Vagina (tissue), 2 donors: Measurements from ENCODE around the gene CRKL. TPM values are rescaled to one million over a fixed set of nuclear protein-coding genes. Genes with fewer than 3 reads are reported as not detected.

Experiments used
- DNase-seq, 2 donors: peaks; one replicate each; pipeline ENCODE4 v3.0.0-alpha.2; 2017; ENCODE audit errors: extremely low spot score in 2 of 2
- H3K27ac ChIP-seq: fragments of 200-600 bp; sonication (generic); one replicate; pipeline ENCODE4 v1.5.1; 2019
- H3K27me3 ChIP-seq: fragments of 200-600 bp; sonication (generic); one replicate; pipeline ENCODE4 v1.5.1; 2019
- H3K36me3 ChIP-seq, 2 donors: fragments of 200-600 bp; sonication (generic); one replicate each; pipeline ENCODE4 v1.5.1; 2017 to 2019
- H3K4me1 ChIP-seq: fragments of 200-600 bp; sonication (generic); one replicate; pipeline ENCODE4 v1.5.1; 2019
- H3K4me3 ChIP-seq, 2 donors: fragments of 200-600 bp; sonication (generic); 1 replicate in 1 of 2; 2 replicates in 1 of 2; pipeline ENCODE4 v1.5.1; 2016 to 2019
- H3K9me3 ChIP-seq: fragments of 200-600 bp; sonication (generic); one replicate; pipeline ENCODE4 v1.5.1; 2019
- POLR2A ChIP-seq, 2 donors: fragments of 450-650 bp; IDR thresholded peaks; one replicate each; pipeline ENCODE4 v1.6.1; 2017; ENCODE audit warnings: antibody characterized with exemption in 2 of 2, mild to moderate bottlenecking in 2 of 2, moderate library complexity in 2 of 2
- POLR2AphosphoS5 ChIP-seq, 2 donors: sonication (generic); formaldehyde crosslinking; IDR thresholded peaks; one replicate each; pipeline ENCODE4 v1.9.0; 2017; ENCODE audit warnings: antibody characterized with exemption in 2 of 2, mild to moderate bottlenecking in 2 of 2, low read depth in 1 of 2; ENCODE audit not compliant: insufficient read depth in 1 of 2
- intact Hi-C: fragments of 100-400 bp; cut with DNase I; formaldehyde crosslinking; loops from one replicate; pipeline ENCODE4 v1.15.1; 2023
- total RNA-seq: library from RNA; depleted of rRNA; stranded (reverse); fragments of >200 nt; gene quantifications from one replicate; pipeline ENCODE4 v1.2.3, GENCODE V29; 2016
- TF ChIP-seq, protein P1 (sequence below), 3 experiments: fragments of 450-650 bp in 2 of 3; fragments of 200-600 bp in 1 of 3; sonication (generic) in 1 of 3; IDR thresholded peaks; one replicate each; pipeline ENCODE4 v1.5.1; 2017 to 2019; ENCODE audit warnings: antibody characterized with exemption in 3 of 3, mild to moderate bottlenecking in 2 of 3, moderate library complexity in 2 of 3

Gene CRKL
- total RNA-seq, 1 donor from 2014 or later = 37.6 TPM

DNA sequence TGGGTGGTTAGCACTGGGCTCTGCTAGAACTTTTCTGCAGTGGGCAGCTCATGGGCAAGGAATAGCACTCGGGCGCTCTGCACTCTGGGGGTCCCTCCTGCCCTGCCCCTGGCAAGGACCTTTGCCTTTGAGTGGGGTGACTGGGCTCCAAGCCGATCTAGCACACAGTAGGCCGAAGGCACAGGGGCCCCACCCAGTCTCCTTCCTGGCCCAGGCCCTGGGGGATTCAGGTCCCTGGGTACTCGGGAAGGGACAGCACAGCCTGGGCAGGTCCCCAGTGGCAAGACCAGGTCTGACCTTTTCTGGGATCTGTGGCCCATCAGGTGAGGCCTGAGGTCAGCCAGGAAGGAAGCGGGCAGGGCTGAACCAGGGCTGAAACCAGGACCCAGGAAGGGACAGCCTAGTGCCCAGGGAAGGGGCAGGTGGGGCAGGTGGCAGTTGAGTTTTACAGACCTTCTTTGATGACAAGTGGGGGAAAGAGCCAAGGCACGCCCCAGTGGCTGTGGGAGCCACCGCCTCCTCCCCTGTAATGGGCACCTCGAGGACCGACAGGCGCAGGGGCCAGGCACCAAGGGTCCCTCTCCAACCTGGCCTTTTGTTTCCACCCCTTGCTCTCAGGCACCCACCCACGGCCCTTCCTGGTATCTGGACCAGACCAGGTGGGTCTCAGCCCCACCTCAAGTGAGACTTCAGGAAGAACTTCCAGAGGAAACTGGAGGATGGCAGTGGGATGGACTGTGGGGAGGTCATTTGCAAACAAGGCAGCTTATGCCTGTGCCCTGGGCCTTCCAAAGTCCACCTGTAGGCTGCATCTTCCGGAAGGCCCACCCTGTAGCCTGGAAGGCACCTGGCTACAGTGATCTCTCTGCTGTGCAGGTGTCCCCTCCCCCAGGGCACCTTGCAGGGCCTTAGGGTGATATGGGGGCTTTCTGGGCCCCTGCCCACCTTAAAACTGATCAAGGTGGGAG lies 49.0 kb downstream of the CRKL start:
- Histone ChIP-seq H3K4me1 (peaks cover 5% of the 10 kb centered on the region), H3K36me3 (no peaks in the 10 kb centered on the region), H3K9me3 (no peaks in the 10 kb centered on the region), H3K27ac (no peak overlapping the region), H3K4me3 (no peak overlapping the region), H3K27me3 (no peaks in the 10 kb centered on the region)
- DNase-seq = no peak
- TF ChIP-seq POLR2A (IDR thresholded peaks at IDR 0.05) (no peak), POLR2AphosphoS5 (IDR thresholded peaks at IDR 0.05; ENCODE audit: insufficient read depth in 1 of 2, low read depth in 1 of 2) (no peak)
- TF ChIP-seq, protein P1, sequence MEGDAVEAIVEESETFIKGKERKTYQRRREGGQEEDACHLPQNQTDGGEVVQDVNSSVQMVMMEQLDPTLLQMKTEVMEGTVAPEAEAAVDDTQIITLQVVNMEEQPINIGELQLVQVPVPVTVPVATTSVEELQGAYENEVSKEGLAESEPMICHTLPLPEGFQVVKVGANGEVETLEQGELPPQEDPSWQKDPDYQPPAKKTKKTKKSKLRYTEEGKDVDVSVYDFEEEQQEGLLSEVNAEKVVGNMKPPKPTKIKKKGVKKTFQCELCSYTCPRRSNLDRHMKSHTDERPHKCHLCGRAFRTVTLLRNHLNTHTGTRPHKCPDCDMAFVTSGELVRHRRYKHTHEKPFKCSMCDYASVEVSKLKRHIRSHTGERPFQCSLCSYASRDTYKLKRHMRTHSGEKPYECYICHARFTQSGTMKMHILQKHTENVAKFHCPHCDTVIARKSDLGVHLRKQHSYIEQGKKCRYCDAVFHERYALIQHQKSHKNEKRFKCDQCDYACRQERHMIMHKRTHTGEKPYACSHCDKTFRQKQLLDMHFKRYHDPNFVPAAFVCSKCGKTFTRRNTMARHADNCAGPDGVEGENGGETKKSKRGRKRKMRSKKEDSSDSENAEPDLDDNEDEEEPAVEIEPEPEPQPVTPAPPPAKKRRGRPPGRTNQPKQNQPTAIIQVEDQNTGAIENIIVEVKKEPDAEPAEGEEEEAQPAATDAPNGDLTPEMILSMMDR (IDR thresholded peaks at IDR 0.05) = no peak
- intact Hi-C loops = no loop called here

DNA sequence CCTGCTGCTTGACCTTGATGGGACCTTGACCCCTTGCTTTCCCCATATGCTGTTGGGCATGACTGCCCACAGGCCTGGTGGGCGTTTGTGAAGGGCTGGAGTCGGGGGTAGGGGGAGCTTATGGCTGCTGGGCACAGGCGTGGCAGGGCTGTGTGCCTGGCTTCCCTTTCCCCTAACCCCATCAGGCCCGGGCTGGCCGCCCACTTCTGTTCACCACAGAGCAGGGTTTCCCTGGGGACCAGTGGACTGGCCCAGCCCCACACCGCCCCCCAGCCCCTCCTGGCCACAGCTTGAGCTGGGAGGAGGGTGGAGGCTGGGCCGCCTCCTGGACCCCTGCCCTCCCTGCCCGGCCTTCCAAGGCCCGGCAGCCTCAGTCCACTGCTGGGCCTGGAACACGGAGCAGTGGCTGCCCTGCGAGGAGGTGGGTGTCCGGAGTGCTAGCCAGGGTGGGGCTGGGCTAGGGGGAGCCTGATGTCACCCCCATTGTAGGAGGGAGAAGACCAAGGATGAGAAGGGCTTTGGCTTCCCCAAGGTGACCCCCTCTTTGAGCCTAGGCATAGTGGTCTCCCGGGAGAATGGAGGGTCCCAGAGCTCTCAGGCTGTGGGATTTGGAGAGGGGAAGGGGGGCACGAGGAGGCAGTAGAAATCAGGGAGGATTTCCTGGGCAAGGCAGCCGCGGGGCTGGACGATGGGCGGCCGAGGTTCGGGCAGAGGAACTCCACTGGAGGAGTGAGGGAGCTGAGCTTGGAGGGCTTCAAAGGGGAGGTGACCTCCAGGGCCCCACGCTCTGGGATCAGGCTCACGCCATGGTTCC lies 49.9 kb downstream of the CRKL start, which contains the start of gene AIFM3:
AIFM3 (plus strand) TSS at position 373 of the 814 bp plus-strand sequence. CDS start 690 bp downstream, outside the sequence.
- no peaks in the 10 kb centered on the region for H3K27me3 ChIP-seq
- H3K4me3 ChIP-seq = no peak within 1 kb of the TSS
- H3K4me1 ChIP-seq = peaks cover 5% of the 10 kb centered on the region
- no peaks in the 10 kb centered on the region for H3K36me3 ChIP-seq
- no peak within 1 kb of the TSS for H3K27ac ChIP-seq
- DNase-seq = no peak
- TF ChIP-seq POLR2AphosphoS5 (IDR thresholded peaks at IDR 0.05; ENCODE audit: insufficient read depth in 1 of 2, low read depth in 1 of 2) = no peak
- TF ChIP-seq POLR2A (IDR thresholded peaks at IDR 0.05) = no peak
- TF ChIP-seq, protein P1 (IDR thresholded peaks at IDR 0.05) = no peak
- intact Hi-C loops = no loop called here
- no peaks in the 10 kb centered on the region for H3K9me3 ChIP-seq

DNA sequence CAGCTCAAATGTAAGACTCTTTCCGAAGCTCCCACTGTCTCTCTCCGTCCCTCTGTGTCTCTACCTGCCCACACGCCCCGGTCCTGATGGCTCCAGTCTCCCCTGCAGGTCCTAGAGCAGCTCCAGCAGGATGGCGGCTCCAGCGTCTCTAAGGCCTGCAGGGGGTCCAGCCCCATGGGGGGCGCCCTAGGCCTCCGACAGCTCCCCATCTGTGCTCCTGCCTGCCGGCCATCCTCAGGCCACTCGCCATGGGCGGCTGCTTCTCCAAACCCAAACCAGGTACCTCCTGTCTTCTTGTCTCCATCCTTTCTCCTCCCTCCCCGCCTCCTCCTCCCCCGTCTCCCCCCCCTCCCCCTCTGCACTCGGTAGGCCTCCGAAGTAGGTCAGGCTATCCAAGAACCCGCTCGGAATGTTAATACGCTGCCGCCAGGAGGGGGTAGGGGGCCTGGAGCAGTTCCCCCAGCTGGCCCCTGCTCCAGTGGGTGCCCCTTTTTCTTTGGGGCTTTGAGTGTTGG lies 50.5 kb downstream of the CRKL start:
- no peak overlapping the region for H3K27ac ChIP-seq
- intact Hi-C loops = no loop called here
- peaks cover 5% of the 10 kb centered on the region for H3K4me1 ChIP-seq
- TF ChIP-seq, protein P1 (IDR thresholded peaks at IDR 0.05) = no peak
- TF ChIP-seq POLR2A (IDR thresholded peaks at IDR 0.05) (no peak), POLR2AphosphoS5 (IDR thresholded peaks at IDR 0.05; ENCODE audit: insufficient read depth in 1 of 2, low read depth in 1 of 2) (no peak)
- no peaks in the 10 kb centered on the region for H3K27me3 ChIP-seq
- no peak for DNase-seq
- H3K4me3 ChIP-seq = no peak overlapping the region
- no peaks in the 10 kb centered on the region for H3K9me3 ChIP-seq
- H3K36me3 ChIP-seq = no peaks in the 10 kb centered on the region

DNA sequence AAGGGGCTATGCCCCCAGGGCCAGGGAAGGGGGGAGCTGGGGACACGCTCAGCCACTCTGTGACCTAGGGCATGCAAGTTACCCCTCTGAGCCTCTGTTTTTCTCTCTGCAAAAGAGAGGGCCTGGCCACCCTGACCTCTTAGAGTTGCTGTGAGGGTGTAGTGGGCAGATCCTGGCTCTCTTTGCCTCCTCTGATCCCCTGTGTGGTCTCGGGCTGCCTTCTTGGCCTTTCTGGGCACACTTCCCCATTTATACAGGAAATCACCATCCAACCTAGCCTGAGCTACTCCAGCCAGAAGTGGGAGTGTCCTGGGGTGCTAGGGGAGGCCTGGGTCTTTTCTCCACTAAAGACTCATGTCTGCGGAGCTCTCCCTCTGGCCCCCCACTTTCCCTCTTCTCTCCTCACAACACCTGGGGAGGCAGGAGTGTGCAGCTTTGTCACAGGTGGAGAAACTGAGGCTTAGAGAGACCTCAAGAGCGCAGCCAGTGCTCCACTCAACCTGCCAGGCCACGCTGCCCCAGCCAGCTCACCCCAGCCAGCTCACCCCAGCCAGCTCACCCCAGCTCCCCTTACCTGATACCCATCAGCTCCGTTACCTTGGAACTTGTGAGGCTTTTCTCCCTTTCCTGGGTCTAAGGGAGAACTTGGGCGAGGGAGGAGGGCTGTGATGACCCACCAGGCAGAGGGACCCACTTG lies 51.2 kb downstream of the CRKL start:
- H3K27ac ChIP-seq = no peak overlapping the region
- H3K4me1 ChIP-seq = peaks cover 5% of the 10 kb centered on the region
- TF ChIP-seq POLR2A (IDR thresholded peaks at IDR 0.05) (no peak), POLR2AphosphoS5 (IDR thresholded peaks at IDR 0.05; ENCODE audit: insufficient read depth in 1 of 2, low read depth in 1 of 2) (no peak)
- TF ChIP-seq, protein P1 (IDR thresholded peaks at IDR 0.05) = no peak
- intact Hi-C loops = no loop called here
- no peak for DNase-seq
- no peak overlapping the region for H3K4me3 ChIP-seq
- no peaks in the 10 kb centered on the region for H3K36me3 ChIP-seq
- no peaks in the 10 kb centered on the region for H3K27me3 ChIP-seq
- no peaks in the 10 kb centered on the region for H3K9me3 ChIP-seq
